Measurements from ENCODE around the gene EXD2. TPM values are rescaled to one million over a fixed set of nuclear protein-coding genes. Genes with fewer than 3 reads are reported as not detected.

EXD2 gene
- total RNA-seq, 1 experiment from 2014 or later = 9.5 TPM

DNA sequence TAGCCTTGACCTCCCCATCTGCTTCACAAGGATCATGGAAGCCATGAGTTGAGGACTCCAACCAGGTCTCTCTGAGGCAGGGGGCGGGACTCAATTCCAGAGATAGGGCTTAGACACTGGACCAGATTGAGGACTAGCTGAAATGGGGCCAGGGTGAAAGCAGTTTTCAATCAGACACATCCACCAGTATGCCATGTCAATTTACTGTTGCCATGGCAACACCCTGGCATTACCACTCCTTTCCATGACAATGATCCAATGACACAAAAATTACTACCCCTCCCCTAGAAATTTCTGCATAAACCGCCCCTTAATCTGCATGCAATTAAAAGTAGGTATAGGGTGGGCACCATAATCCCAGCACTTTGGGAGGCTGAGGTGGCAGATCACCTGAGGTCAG is 19.7 kb upstream of the EXD2 start:
- ATAC-seq = no peak
- Histone ChIP-seq H3K27ac (ENCODE audit: low read length) (no peak overlapping the region), H3K4me3 (ENCODE audit: low read depth in 2 of 2, low read length in 2 of 2) (no peak overlapping the region), H3K27me3 (ENCODE audit: control insufficient read depth, insufficient read depth, low read length) (no peaks in the 10 kb centered on the region), H3K36me3 (ENCODE audit: control insufficient read depth, insufficient read depth, low read length) (no peaks in the 10 kb centered on the region), H3K4me1 (ENCODE audit: control insufficient read depth, insufficient read depth, low read length) (no peaks in the 10 kb centered on the region), H3K9me3 (ENCODE audit: control insufficient read depth, insufficient read depth, low read depth, low read length) (no peaks in the 10 kb centered on the region)
- TF ChIP-seq SIN3A (IDR thresholded peaks at IDR 0.05; ENCODE audit: borderline replicate concordance, insufficient read depth, low read depth, low read length) (no peak), POLR2AphosphoS5 (IDR thresholded peaks at IDR 0.05; ENCODE audit: low read depth, low read length) (no peak), TCF7L2 (IDR thresholded peaks at IDR 0.05; ENCODE audit: low read depth, low read length) (no peak), CTCF (IDR thresholded peaks at IDR 0.05) (no peak)
- DNase-seq (ENCODE audit: low read depth, low spot score) = no peak
- intact Hi-C loops (cut with micrococcal nuclease; ENCODE audit: unreplicated experiment) (no loop called here), in situ Hi-C loops (cut with HindIII; ENCODE audit: low pct_unique_long_range_greater_than_20kb, low sequenced_read_pairs) (no loop called here)
- BruUV-seq (replicated peaks) = no TSS peak
- ChIA-PET CTCF (interaction anchor here (0.6 kb wide), 1 partner anchor 39 kb away, joined by 3 read pairs; no protein-coding TSS in a partner anchor), POLR2A (no interaction called here)

- POLR2A ChIA-PET = no interaction called here
- Histone ChIP-seq H3K9me3 (ENCODE audit: control insufficient read depth, insufficient read depth, low read depth, low read length) (no peaks in the 10 kb centered on the region), H3K36me3 (ENCODE audit: control insufficient read depth, insufficient read depth, low read length) (no peaks in the 10 kb centered on the region), H3K4me1 (ENCODE audit: control insufficient read depth, insufficient read depth, low read length) (no peaks in the 10 kb centered on the region), H3K27me3 (ENCODE audit: control insufficient read depth, insufficient read depth, low read length) (no peaks in the 10 kb centered on the region), H3K4me3 (ENCODE audit: low read depth in 2 of 2, low read length in 2 of 2) (no peak overlapping the region), H3K27ac (ENCODE audit: low read length) (no peak overlapping the region)
- CTCF ChIA-PET = no interaction called here
- BruUV-seq (replicated peaks) = no TSS peak
- ATAC-seq (no peak), DNase-seq (ENCODE audit: low read depth, low spot score) (no peak)
- in situ Hi-C loops (cut with HindIII; ENCODE audit: low pct_unique_long_range_greater_than_20kb, low sequenced_read_pairs) (no loop called here), intact Hi-C loops (cut with micrococcal nuclease; ENCODE audit: unreplicated experiment) (no loop called here)
- TF ChIP-seq CTCF (IDR thresholded peaks at IDR 0.05) (no peak), POLR2AphosphoS5 (IDR thresholded peaks at IDR 0.05; ENCODE audit: low read depth, low read length) (no peak), TCF7L2 (IDR thresholded peaks at IDR 0.05; ENCODE audit: low read depth, low read length) (no peak), SIN3A (IDR thresholded peaks at IDR 0.05; ENCODE audit: borderline replicate concordance, insufficient read depth, low read depth, low read length) (no peak)
- TF ChIP-seq, protein P1, sequence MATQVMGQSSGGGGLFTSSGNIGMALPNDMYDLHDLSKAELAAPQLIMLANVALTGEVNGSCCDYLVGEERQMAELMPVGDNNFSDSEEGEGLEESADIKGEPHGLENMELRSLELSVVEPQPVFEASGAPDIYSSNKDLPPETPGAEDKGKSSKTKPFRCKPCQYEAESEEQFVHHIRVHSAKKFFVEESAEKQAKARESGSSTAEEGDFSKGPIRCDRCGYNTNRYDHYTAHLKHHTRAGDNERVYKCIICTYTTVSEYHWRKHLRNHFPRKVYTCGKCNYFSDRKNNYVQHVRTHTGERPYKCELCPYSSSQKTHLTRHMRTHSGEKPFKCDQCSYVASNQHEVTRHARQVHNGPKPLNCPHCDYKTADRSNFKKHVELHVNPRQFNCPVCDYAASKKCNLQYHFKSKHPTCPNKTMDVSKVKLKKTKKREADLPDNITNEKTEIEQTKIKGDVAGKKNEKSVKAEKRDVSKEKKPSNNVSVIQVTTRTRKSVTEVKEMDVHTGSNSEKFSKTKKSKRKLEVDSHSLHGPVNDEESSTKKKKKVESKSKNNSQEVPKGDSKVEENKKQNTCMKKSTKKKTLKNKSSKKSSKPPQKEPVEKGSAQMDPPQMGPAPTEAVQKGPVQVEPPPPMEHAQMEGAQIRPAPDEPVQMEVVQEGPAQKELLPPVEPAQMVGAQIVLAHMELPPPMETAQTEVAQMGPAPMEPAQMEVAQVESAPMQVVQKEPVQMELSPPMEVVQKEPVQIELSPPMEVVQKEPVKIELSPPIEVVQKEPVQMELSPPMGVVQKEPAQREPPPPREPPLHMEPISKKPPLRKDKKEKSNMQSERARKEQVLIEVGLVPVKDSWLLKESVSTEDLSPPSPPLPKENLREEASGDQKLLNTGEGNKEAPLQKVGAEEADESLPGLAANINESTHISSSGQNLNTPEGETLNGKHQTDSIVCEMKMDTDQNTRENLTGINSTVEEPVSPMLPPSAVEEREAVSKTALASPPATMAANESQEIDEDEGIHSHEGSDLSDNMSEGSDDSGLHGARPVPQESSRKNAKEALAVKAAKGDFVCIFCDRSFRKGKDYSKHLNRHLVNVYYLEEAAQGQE (IDR thresholded peaks at IDR 0.05; ENCODE audit: insufficient read depth in 1 of 2, low read depth in 2 of 2, low read length in 1 of 2) = no peak
Measured at GRCh38 chr14:69175130-69175529, 16.2 kb upstream of the EXD2 start.

All from Panc1 (cell line).